GM12878 (cell line): Measurements from ENCODE around the gene UCN2. TPM values are rescaled to one million over a fixed set of nuclear protein-coding genes. Genes with fewer than 3 reads are reported as not detected.

Source experiments
- ATAC-seq: fragments of 200-7000 bp; cut with Tn5 transposase; 3 replicates; pipeline ENCODE4 v1.9.1; 2020; ENCODE audit warnings: mild to moderate bottlenecking, moderate library complexity
- BruUV-seq: library from RNA; stranded (reverse); fragments of 400-500 nt; replicated peaks from 2 replicates; lab custom pipeline; 2021; lab: Mats Ljungman, UMichigan
- CTCF ChIA-PET: fragments of 300-600 bp; sonication (Branson Sonifier 250); formaldehyde crosslinking; extraction: SDS; loops from one replicate; lab custom pipeline; 2021; ENCODE audit warnings: inconsistent platforms; lab: Yijun Ruan, JAX
- POLR2A ChIA-PET: fragments of 350-600 bp; formaldehyde crosslinking; extraction: SDS; loops from one replicate; lab custom pipeline; 2021; ENCODE audit warnings: inconsistent platforms; lab: Charles Lee
- RAD21 ChIA-PET: fragments of 300-600 bp; sonication (Branson Sonifier 250); formaldehyde crosslinking; loops from one replicate; lab custom pipeline; 2023; ENCODE audit warnings: antibody characterized with exemption; ENCODE audit not compliant: unreplicated experiment; lab: Charles Lee
- SMC1A ChIA-PET: fragments of 300-600 bp; sonication (Branson Sonifier 250); formaldehyde crosslinking; loops from one replicate; lab custom pipeline; 2023; ENCODE audit not compliant: unreplicated experiment, uncharacterized antibody; lab: Charles Lee
- DNase-seq: peaks from one replicate; pipeline ENCODE4 v3.0.0-alpha.2; 2011; ENCODE audit warnings: low read depth, low spot score
- FAIRE-seq: peaks from 3 replicates; lab custom pipeline; 2011; peaks lifted over from hg19 to GRCh38; lab: Jason Lieb, UNC
- H2AFZ ChIP-seq: 2 replicates; pipeline ENCODE4 v1.6.0; 2011; ENCODE audit warnings: low read depth, low read length, control low read depth; ENCODE audit not compliant: control insufficient read depth
- H3K27ac ChIP-seq: 2 replicates; pipeline ENCODE4 v1.5.1; 2011; ENCODE audit warnings: control low read depth; ENCODE audit not compliant: control insufficient read depth, insufficient read depth
- H3K27me3 ChIP-seq, 2 experiments: replicated peaks in 1 of 2; 2 replicates each; pipeline versions ENCODE4 v1.6.0 to v1.6.1; 2011; ENCODE audit warnings: low read length in 1 of 2; ENCODE audit not compliant: control insufficient read depth in 2 of 2, insufficient read depth in 2 of 2
- H3K36me3 ChIP-seq, 2 experiments: 2 replicates each; pipeline ENCODE4 v1.5.1; 2011; ENCODE audit warnings: low read length in 1 of 2; ENCODE audit not compliant: control insufficient read depth in 2 of 2, insufficient read depth in 2 of 2
- H3K4me1 ChIP-seq: 2 replicates; pipeline ENCODE4 v1.6.1; 2011; ENCODE audit warnings: mild to moderate bottlenecking, low read length, moderate library complexity, mixed read lengths; ENCODE audit not compliant: control insufficient read depth, insufficient read depth
- H3K4me2 ChIP-seq: 2 replicates; pipeline ENCODE4 v1.6.0; 2011; ENCODE audit warnings: control low read depth; ENCODE audit not compliant: control insufficient read depth, insufficient read depth
- H3K4me3 ChIP-seq: fragments of 200-600 bp; sonication (generic); 2 replicates; pipeline ENCODE4 v1.5.1; 2016
- H3K79me2 ChIP-seq: 2 replicates; pipeline ENCODE4 v1.6.0; 2011; ENCODE audit warnings: low read length; ENCODE audit not compliant: control insufficient read depth, insufficient read depth
- H3K9ac ChIP-seq: 2 replicates; pipeline ENCODE4 v1.8.0; 2011; ENCODE audit warnings: low read length, control low read depth, mixed read lengths; ENCODE audit not compliant: control insufficient read depth, insufficient read depth
- H3K9me3 ChIP-seq: replicated peaks from 3 replicates; pipeline ENCODE4 v1.5.1; 2011; ENCODE audit warnings: mild to moderate bottlenecking, low read length; ENCODE audit not compliant: control insufficient read depth, insufficient read depth
- H4K20me1 ChIP-seq: 2 replicates; pipeline ENCODE4 v1.6.0; 2011; ENCODE audit not compliant: control insufficient read depth, insufficient read depth
- BACH1 ChIP-seq: fragments of 450-650 bp; IDR thresholded peaks from 2 replicates; pipeline ENCODE4 v1.6.1; 2017; ENCODE audit warnings: mild to moderate bottlenecking, borderline replicate concordance
- BMI1 ChIP-seq: fragments of 450-650 bp; IDR thresholded peaks from 2 replicates; pipeline ENCODE4 v1.6.1; 2016; ENCODE audit warnings: mild to moderate bottlenecking, moderate library complexity, borderline replicate concordance
- LARP7 ChIP-seq: fragments of 450-650 bp; IDR thresholded peaks from 2 replicates; pipeline ENCODE4 v1.6.1; 2017; ENCODE audit warnings: mild to moderate bottlenecking
- WGBS: methylation state at CpG from one replicate; pipeline ENCODE4 v1.1.6; 2016; ENCODE audit warnings: low lambda C conversion rate; ENCODE audit not compliant: insufficient replicate concordance, insufficient coverage; ENCODE audit errors: missing lambda C conversion rate; 5-methylcytosine and 5-hydroxymethylcytosine counted together
- in situ Hi-C: fragments of 300-500 bp; cut with MboI; formaldehyde crosslinking; loops from 9 replicates; pipeline ENCODE4 v1.14.3; 2018; ENCODE audit warnings: mixed read lengths
- intact Hi-C: fragments of 100-400 bp; cut with micrococcal nuclease; formaldehyde crosslinking; loops from one replicate; pipeline ENCODE4 v1.14.2; 2022; ENCODE audit not compliant: unreplicated experiment
- polyA plus RNA-seq, 11 experiments: library from polyadenylated mRNA; depleted of rRNA in 4 of 11; unstranded in 6 of 11; stranded (reverse) in 5 of 11; fragments of >200 nt; fragmentation: Nextera tagmentation in 4 of 11; fragmentation: Illumina TruSeq in 1 of 11; extraction: Ambion mirVana in 4 of 11; extraction: Trizol in 1 of 11; gene quantifications; 1 replicate in 1 of 11; 2 replicates in 10 of 11; pipeline versions ENCODE4 v1.2.1 to v1.2.3, GENCODE V29; 2011 to 2016; ENCODE audit warnings: inconsistent platforms in 2 of 11, missing spikeins in 2 of 11, low read depth in 1 of 11
- total RNA-seq, 4 experiments: library from RNA; depleted of rRNA in 3 of 4; stranded (reverse); fragments of >200 nt in 3 of 4; fragmentation: Illumina TruSeq in 1 of 4; extraction: Trizol in 1 of 4; gene quantifications; 2 replicates each; pipeline versions ENCODE4 v1.2.1 to v1.2.3, GENCODE V29; 2013 to 2021
- TF ChIP-seq, protein P1 (sequence below): fragments of 450-650 bp; IDR thresholded peaks from 2 replicates; pipeline ENCODE4 v1.6.1; 2017; ENCODE audit warnings: antibody characterized with exemption, mild to moderate bottlenecking, moderate library complexity

UCN2 gene
- total and polyA plus RNA-seq, 10 of the 15 experiments (the other 5 are each of a cell fraction or from before 2014, with no cell fraction given), result 0.05 TPM; not detected in 9

DNA sequence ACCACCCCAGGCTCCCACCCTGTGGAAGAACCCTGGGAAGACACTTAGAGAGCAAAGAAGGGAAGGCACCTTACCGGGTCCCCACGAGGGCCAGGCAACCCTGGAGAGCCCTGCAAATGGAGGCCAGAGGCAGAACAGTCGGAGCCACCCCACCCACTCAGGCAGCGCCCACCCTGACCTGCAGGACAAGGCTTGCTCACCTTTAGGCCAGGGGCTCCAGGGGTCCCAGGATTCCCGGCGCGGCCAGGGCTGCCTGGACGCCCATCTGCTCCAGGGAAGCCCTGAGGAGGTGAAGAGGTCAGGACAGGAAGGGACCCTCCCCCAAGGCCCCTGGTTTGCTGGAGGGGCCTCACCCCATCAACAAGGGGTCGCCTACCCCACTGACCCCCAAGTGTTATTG, 21.3 kb upstream of the UCN2 start (continued):
- TF ChIP-seq BMI1, result no peak
- no peak for TF ChIP-seq BACH1
- TF ChIP-seq LARP7, result no peak

DNA sequence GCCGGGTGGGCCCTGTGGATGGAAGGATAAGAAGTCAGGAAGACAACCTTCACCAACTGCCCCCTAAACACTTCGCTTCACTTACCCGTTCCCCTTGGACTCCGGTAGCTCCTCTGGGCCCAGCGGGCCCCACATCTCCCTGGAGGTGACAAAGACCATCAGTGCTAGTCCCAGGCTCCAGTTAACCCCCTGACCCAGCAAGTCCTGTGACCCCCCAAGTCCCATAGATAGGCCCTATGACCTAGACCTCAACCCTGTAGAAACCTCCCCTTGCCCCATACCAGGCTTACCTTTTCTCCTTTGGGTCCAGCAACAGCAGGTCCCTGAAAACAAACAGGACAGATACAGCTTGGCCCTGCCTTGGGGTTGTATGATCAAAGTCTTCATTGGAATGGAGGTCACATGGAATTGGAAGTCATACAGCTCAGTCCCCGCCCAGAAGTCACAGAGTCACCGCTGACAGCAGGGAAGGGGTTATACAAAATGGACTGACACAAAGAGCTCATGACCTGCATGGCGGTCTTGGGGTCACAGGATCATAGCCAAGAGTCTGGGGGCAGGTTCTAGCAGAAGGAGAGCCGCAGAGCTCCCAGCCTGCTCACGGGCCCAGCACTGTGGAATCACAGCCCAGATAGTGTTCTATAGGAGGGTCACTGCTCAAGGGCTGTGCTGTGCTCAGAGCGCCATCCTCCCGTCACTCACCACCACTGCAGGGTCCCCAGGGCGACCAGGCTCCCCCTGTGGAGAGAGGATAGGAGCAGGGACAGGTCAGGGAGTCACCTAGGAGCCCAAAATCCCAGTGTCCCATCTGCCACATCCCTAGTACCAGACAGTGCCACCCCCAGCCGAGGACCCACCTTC, 18.3 kb upstream of the UCN2 start:
- intact Hi-C loops, result no loop called here
- WGBS, result 39% methylated on average over 14 of the region's 14 CpGs

More for the DNA sequence above, 18.3 kb upstream of the UCN2 start:
- FAIRE-seq (no peak), DNase-seq (no peak), ATAC-seq (no peak)
- TF ChIP-seq, protein P1, sequence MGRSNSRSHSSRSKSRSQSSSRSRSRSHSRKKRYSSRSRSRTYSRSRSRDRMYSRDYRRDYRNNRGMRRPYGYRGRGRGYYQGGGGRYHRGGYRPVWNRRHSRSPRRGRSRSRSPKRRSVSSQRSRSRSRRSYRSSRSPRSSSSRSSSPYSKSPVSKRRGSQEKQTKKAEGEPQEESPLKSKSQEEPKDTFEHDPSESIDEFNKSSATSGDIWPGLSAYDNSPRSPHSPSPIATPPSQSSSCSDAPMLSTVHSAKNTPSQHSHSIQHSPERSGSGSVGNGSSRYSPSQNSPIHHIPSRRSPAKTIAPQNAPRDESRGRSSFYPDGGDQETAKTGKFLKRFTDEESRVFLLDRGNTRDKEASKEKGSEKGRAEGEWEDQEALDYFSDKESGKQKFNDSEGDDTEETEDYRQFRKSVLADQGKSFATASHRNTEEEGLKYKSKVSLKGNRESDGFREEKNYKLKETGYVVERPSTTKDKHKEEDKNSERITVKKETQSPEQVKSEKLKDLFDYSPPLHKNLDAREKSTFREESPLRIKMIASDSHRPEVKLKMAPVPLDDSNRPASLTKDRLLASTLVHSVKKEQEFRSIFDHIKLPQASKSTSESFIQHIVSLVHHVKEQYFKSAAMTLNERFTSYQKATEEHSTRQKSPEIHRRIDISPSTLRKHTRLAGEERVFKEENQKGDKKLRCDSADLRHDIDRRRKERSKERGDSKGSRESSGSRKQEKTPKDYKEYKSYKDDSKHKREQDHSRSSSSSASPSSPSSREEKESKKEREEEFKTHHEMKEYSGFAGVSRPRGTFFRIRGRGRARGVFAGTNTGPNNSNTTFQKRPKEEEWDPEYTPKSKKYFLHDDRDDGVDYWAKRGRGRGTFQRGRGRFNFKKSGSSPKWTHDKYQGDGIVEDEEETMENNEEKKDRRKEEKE, result no peak
- Histone ChIP-seq H3K4me3 (no peak overlapping the region), H3K36me3 (no peaks in the 10 kb centered on the region), H3K9me3 (no peaks in the 10 kb centered on the region), H4K20me1 (no peaks in the 10 kb centered on the region), H3K9ac (no peak overlapping the region), H3K4me2 (no peak overlapping the region), H3K27me3 (no peaks in the 10 kb centered on the region; a peak in 1 of 4 replicates), H3K79me2 (no peaks in the 10 kb centered on the region), H3K4me1 (no peaks in the 10 kb centered on the region), H2AFZ (no peak overlapping the region), H3K27ac (no peak overlapping the region)
- no TSS peak for BruUV-seq
- ChIA-PET SMC1A (no interaction called here), RAD21 (no interaction called here), CTCF (interaction anchor here (0.6 kb wide), 1 partner anchor 759 kb away, joined by 4 read pairs; no protein-coding TSS in a partner anchor), POLR2A (no interaction called here)
- in situ Hi-C loops, result no loop called here
